DND-41 (cell line): ENCODE measurements around the gene PLEKHA6.

ENCODE experiments used
- EZH2 ChIP-seq: IDR thresholded peaks from 3 replicates; pipeline ENCODE4 v1.6.1; 2012; ENCODE audit warnings: borderline replicate concordance, low read depth, mild to moderate bottlenecking, moderate library complexity, low read length, inconsistent platforms; ENCODE audit not compliant: severe bottlenecking
- TF ChIP-seq, protein P1 (sequence below): IDR thresholded peaks from 2 replicates; pipeline ENCODE4 v1.5.1; 2012; ENCODE audit warnings: borderline replicate concordance, low read length, moderate library complexity, mild to moderate bottlenecking; ENCODE audit not compliant: poor library complexity, severe bottlenecking; ENCODE audit errors: extremely low read depth

DNA sequence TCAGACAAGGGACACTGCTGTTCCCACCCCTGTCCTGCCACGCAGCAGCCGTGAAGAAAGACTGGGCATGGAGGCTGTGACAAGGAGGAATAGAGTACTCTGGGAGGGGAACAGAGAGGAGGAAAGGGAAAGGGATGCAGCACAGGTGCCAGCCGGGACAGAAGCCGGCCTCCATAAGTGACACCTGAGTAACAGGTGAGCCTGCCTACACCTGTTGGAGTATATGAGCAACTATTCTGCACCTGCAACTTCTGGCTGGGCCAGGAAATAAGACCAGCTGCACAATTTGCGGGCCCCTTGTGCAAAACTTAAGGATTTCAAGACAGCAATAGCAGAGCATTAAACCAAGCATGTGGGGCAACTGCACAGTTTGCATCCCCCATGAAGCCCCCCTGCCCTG lies 73.4 kb downstream of the PLEKHA6 start:
- TF ChIP-seq, protein P1, sequence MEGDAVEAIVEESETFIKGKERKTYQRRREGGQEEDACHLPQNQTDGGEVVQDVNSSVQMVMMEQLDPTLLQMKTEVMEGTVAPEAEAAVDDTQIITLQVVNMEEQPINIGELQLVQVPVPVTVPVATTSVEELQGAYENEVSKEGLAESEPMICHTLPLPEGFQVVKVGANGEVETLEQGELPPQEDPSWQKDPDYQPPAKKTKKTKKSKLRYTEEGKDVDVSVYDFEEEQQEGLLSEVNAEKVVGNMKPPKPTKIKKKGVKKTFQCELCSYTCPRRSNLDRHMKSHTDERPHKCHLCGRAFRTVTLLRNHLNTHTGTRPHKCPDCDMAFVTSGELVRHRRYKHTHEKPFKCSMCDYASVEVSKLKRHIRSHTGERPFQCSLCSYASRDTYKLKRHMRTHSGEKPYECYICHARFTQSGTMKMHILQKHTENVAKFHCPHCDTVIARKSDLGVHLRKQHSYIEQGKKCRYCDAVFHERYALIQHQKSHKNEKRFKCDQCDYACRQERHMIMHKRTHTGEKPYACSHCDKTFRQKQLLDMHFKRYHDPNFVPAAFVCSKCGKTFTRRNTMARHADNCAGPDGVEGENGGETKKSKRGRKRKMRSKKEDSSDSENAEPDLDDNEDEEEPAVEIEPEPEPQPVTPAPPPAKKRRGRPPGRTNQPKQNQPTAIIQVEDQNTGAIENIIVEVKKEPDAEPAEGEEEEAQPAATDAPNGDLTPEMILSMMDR, result no peak
- no peak for TF ChIP-seq EZH2
